CD4-positive, alpha-beta T cell treated with Interferon alpha-2 for 1 hour (primary cell): ENCODE results near the gene SUPT3H.
"Not testable (repeated sequence)": the region's sequence is repeated elsewhere in the genome, so short reads cannot be mapped to it uniquely, and the experiment has no call there.

Experiments used
- DNase-seq, 2 donors: peaks; one replicate each; pipeline ENCODE4 v3.0.0-alpha.2; 2020 to 2022

The SUPT3H gene

GRCh38 chr6:44935693-44936300, 441.9 kb downstream of the SUPT3H start:
- DNase-seq: no peak

- peak in 1 of 2 donors; percentile 69 for DNase-seq
Observed at GRCh38 chr6:44933108-44933507, 444.6 kb downstream of the SUPT3H start.

GRCh38 chr6:44932651-44933091, 445.1 kb downstream of the SUPT3H start:
- peak; percentile 53 to 75 for DNase-seq

GRCh38 chr6:44931385-44931784, 446.3 kb downstream of the SUPT3H start:
- no peak for DNase-seq

- DNase-seq: no peak
Observed at GRCh38 chr6:44926556-44926955, 451.2 kb downstream of the SUPT3H start.

- peak; percentile 51 to 88 for DNase-seq
Observed at GRCh38 chr6:44925100-44925739, 452.5 kb downstream of the SUPT3H start.

- DNase-seq: peak in 1 of 2 donors; percentile 45
Observed at GRCh38 chr6:44923444-44923843, 454.3 kb downstream of the SUPT3H start.

GRCh38 chr6:44921798-44922197, 455.9 kb downstream of the SUPT3H start:
- peak in 1 of 2 donors; percentile 38 for DNase-seq

- DNase-seq: no peak
Observed at GRCh38 chr6:44920952-44921491, 456.7 kb downstream of the SUPT3H start.

- DNase-seq: no peak
Observed at GRCh38 chr6:44918671-44919296, 458.9 kb downstream of the SUPT3H start.

- no peak for DNase-seq
Observed at GRCh38 chr6:44917430-44917829, 460.3 kb downstream of the SUPT3H start.

GRCh38 chr6:44915111-44915510, 462.6 kb downstream of the SUPT3H start:
- DNase-seq: no peak

GRCh38 chr6:44914141-44914540, 463.6 kb downstream of the SUPT3H start:
- no peak for DNase-seq

- no peak for DNase-seq
Observed at GRCh38 chr6:44906761-44907160, 471.0 kb downstream of the SUPT3H start.

- DNase-seq: peak in 1 of 2 donors; percentile 15
Observed at GRCh38 chr6:44900358-44900757, 477.4 kb downstream of the SUPT3H start.

- no peak for DNase-seq
Observed at GRCh38 chr6:44898296-44898930, 479.3 kb downstream of the SUPT3H start.

- DNase-seq: no peak
Observed at GRCh38 chr6:44897316-44897715, 480.4 kb downstream of the SUPT3H start.

GRCh38 chr6:44896701-44897100, 481.0 kb downstream of the SUPT3H start:
- no peak for DNase-seq

GRCh38 chr6:44892579-44892978, 485.2 kb downstream of the SUPT3H start:
- no peak for DNase-seq

GRCh38 chr6:44879071-44879470, 498.7 kb downstream of the SUPT3H start:
- not testable (repeated sequence) for DNase-seq

GRCh38 chr6:44876638-44877037, 501.1 kb downstream of the SUPT3H start:
- not testable (repeated sequence) for DNase-seq

- no peak for DNase-seq
Observed at GRCh38 chr6:44869321-44869897, 508.3 kb downstream of the SUPT3H start.

GRCh38 chr6:44868910-44869309, 508.8 kb downstream of the SUPT3H start:
- no peak for DNase-seq
